CD4-positive, alpha-beta T cell treated with Interferon alpha-2 for 1 hour (primary cell): ENCODE results near the gene PLEKHG4B.

ENCODE experiments used
- DNase-seq, 2 donors: peaks; one replicate each; pipeline ENCODE4 v3.0.0-alpha.2; 2020 to 2022

PLEKHG4B gene

GRCh38 chr5:173392-174290 is 81.7 kb downstream of the PLEKHG4B start:
- DNase-seq, result no peak

DNA sequence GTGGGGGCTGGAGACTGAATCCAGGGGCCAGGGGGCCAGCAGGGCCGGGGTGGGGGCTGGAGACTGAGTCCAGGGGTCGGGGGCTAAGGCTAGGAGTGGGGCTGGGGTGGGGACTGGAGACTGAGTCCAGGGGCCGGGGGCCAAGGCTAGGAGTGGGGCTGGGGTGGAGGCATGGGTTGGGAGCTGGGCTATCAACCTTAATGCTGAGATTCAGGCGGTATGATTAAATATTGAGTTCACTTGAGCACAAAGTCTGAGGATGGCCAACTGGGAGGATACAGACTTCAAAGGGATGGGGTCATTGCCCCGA is 82.3 kb downstream of the PLEKHG4B start:
- DNase-seq, result no peak

GRCh38 chr5:174876-175465 is 83.0 kb downstream of the PLEKHG4B start:
- DNase-seq, result no peak

DNA sequence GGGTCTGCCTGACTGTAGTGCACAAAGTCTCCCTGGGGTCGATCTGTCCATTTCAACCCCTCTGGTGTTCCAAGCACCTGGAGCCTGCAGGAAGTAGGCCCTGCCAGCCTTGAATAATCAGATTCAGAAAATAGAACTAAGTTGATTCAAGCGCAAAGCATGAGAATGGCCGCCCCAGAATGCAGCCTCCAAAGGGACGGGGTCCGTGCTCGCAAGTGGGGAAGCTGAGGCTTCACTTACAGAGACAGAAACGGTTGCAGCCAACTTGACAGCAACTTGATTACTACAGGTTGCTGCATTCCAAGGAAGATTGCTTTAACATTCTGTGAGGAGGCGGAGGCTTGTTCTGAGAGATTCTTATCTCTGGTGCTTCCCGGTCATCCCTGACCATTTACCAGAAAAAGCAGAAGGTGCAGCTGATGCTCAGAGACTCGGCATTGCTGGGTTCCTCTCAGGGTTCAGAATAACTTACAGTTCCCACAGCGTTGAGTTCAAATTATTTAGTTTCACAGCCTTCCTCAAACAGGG is 84.4 kb downstream of the PLEKHG4B start:
- DNase-seq, result no peak

- DNase-seq, result no peak
Measured at GRCh38 chr5:178110-178509, 86.1 kb downstream of the PLEKHG4B start.

GRCh38 chr5:179401-179800 is 87.4 kb downstream of the PLEKHG4B start:
- DNase-seq, result no peak

DNA sequence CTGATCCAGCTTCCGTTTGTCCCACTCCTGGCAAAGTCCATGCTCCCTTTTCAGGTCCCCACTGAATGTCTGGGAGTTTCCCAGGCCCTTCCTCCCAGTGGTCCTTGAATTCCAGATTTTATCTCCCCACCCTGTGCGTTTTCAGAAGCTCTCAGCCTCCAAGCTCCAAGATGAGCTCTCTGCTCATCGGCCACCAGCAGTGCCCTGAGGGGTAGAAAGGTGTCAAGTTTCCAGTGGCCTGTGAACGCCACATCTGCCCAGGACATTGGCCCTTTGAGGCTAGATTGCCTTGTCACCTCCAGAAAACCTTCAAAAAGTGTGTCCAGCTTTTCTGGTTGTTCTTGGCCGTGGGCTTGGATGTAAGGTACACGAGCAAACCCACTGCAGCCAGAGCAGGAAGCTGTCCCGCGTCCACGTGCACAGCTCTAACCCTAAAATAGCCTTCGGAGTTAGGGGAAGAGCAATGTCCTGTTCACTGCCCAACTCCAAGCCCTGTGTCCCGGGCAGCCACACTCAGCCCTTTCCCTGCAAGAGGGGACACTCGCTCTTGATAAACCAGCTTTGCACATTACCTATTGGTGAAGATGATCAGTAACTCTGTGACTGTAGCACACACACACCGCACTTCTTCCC is 88.4 kb downstream of the PLEKHG4B start:
- DNase-seq, result no peak

GRCh38 chr5:181160-181559 is 89.2 kb downstream of the PLEKHG4B start:
- no peak for DNase-seq

- DNase-seq, result no peak
Measured at GRCh38 chr5:181566-181965, 89.6 kb downstream of the PLEKHG4B start.

DNA sequence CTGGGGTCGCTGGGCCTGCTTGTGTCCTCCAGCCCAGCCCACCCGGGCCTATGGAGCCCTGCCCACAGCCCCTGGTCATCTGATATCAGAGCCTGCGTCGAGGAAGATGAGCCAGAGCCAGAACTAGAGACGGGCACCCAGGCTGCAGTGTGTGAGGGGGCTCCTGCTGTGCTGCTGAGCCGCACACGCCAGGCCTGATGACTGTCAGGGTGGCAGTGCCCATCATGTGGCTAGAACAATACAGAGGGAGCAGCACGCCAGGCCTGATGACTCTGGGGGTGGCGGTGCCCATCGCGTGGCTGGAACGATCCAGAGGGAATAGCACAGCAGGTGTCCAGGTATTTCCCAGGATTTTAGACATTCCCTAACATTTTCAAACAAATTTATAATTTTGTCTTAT is 90.2 kb downstream of the PLEKHG4B start:
- DNase-seq, result no peak

GRCh38 chr5:184471-184870 is 92.5 kb downstream of the PLEKHG4B start:
- DNase-seq, result no peak

DNA sequence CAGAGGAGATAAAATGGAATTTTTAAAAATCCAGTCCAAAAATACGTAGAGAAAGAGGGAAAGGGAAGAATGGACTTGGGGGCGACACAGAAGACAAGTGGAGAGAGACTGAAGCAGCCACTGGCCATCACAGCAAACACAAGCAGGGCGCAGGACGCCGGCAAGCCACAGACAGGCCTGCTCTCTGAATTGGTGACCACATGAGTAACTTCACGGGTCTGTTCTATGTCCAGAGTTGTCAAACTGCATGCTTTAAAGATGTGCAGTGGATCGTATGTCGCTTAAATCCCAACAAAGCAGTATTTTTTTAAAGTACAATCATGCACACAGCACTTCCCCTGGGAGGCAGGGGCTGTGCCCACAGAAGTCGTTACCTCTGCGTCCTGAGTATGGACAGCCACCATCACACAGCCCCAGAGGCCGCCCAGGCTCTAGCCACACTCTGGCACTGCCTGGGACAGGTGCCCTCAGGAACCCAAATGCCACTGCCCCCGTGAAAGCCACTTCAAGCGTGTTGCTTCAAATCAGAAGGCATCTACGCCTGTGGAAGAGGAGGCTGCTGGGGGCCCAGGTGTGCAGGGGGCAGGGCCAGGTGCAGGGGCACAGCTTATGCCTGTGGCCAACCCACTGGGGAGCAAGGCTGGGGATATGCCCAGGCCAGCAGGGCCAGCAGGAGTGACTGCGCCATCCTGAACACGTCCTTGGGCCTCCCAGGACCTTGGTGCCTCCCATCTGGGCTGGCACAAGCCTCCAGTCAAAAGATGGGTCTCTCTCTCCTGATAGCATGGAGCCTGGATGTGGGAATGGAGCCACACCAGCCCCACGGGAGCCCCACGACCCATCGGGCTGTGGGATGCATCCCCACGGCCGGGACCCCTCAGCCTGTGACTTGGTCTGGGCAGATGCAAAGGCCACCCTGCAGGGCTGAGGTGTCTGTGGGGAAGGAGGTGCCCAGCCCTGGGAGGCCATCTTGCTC is 93.4 kb downstream of the PLEKHG4B start:
- DNase-seq, result no peak

GRCh38 chr5:186091-187041 is 94.4 kb downstream of the PLEKHG4B start:
- no peak for DNase-seq

DNA sequence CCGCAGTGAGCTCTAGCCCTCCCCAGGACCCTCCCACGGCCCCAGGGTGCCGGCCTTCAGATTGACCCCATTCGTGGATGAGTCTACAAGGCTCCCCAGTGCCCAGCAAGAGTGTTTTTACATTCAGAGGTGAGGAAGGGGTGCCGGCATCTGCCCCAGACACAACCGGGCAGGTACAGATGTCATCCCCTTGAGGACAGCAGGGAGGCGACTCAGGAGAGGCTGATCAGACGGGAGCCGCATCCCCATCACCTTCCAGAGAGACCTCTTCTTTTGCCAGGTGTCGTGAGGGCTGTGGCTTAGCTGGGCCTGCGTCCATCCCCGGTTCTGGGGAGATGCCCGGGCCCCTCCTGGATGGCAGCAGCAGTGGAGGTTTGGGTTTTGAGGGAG is 95.1 kb downstream of the PLEKHG4B start:
- no peak for DNase-seq

- DNase-seq, result no peak
Measured at GRCh38 chr5:187617-188451, 95.9 kb downstream of the PLEKHG4B start.

DNA sequence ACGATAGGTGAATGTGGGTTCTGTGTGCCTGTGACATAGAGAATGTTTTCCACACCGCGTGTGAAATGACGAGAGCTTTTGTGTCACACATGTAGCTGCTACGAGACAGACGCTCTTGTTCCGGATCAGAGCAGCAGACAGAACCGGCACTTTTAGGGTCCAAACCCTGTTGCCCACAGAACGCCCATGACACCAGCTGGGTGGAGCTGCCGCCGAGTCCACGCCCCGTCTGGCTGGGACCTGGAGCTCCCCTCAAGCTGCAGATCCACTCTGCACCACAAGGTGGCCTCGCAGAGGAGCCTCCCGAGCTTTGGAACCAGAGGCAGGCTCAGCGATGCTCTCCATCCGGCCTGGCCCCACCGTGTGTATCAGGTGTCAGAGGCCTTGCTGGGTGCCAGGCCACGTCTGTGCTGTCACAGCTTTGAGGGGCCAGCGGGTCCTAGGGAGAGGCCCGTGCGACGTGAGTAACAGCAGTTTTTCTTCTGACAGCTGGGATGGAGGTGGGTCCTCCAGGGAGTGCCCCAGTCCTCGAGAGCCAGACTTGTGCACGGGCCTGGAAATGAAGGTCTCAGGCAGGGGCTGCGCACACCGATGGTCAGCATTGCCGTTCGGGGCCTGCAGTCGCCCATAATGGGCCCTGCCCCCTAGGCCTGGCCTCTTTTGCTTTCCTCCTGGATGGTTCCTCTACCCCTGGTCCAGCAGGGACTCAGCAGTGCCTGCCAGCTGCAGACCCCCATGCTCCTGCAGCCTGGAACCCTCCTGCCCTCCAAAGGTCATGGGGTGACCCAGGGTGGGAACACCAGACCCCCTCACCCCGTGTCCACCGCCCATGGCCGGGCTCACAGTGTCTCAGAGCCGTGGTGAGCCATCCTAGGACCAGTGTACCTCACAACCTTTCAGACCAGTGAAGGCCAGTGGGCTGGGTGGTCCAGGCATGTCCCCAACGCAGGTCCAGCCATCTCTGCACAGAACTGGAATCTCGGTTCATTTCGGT is 96.8 kb downstream of the PLEKHG4B start:
- peak; percentile 83 to 88 for DNase-seq

DNA sequence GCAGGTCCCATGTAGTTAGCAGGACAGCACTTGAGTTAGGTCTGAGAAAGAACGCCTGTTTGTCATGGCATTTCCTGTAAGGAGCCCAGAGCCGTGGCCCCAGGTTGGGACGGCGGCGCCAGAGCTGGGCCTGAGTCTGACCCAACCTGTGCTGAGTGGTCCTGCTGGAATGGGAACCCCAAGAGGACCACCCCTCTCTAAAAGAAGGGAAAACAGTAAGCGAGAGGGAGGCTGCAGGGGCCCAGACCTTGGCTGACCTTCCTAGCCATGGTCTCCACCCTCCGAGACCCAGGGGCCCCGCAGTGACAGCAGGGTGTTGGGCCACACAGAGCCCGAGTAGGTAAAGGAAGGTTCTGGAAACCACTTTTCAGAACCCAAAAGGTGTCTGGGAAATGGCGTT is 97.5 kb downstream of the PLEKHG4B start:
- DNase-seq, result no peak

DNA sequence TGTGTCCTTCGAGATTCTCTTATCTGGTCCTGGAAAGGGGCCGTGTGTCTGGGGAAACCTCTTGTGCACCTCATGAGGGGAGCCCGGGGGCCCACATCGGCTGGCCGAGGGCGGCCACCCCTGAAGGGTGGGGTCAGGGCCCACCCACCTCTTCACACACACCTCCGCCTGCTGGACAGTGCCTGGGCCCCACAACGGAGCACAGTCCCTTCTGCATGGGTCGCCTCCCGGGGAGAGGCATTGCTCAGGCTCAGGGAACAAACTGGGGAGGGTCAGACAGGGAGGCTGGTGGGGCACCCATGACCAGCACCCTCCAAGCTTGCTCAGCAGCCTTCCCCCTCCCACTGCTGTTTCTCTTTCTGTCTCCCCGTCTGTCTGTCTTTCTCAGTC is 98.0 kb downstream of the PLEKHG4B start:
- no peak for DNase-seq

GRCh38 chr5:190366-191035 is 98.5 kb downstream of the PLEKHG4B start:
- DNase-seq, result no peak
